NCI-H187 treated with DMSO at 0.1 percent for 48 hours (cell line): Measurements from ENCODE around the gene RPS6KA1.
"Not testable (repeated sequence)": the region's sequence is repeated elsewhere in the genome, so short reads cannot be mapped to it uniquely, and the experiment has no call there.

Experiments used
- DNase-seq: peaks from one replicate; lab custom pipeline; 2025; lab: John Stamatoyannopoulos, UW

The RPS6KA1 gene

DNA sequence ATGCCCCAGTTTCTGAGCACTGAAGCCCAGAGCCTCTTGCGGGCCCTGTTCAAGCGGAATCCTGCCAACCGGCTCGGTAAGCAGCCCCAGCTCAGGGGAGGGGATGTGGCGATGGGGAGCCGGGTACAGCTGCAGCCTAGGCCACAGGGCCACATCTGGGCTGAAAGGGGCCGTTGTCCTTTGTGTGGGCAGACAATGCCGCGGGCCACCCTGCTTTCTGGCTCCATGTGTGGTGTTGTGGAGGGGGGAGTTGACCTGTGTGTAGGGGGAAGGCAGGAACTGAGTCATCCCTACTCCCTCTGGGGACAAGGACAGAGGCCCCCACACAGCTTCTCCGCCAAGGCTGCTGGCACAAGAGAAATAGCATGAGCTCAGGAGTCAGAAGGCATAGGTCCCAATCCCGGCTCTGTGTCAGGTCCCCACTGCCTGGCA, 26.0 kb downstream of the RPS6KA1 start:
- DNase-seq, result no peak

DNA sequence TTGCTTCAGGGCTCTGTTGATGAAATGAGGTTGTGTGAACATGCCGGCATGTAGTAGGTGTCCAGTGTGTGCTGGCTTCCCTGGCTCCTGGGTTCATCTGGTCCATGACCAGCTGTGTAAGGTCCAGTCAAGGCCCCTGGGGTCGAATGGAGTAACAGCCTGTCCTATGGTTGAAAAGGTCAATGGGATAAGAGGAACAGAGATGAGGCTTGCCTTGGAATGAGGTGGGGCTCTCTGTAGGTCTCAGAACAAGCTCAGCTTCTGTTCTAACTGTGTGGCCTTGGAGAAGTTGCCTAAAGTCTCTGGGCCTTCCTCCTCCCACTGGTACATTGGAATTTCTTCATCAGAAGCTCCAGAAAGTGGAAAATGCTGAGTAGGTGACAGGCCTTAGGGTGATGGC, 26.6 kb downstream of the RPS6KA1 start:
- no peak for DNase-seq

GRCh38 chr1:26557008-26557407, 27.4 kb downstream of the RPS6KA1 start:
- no peak for DNase-seq

DNA sequence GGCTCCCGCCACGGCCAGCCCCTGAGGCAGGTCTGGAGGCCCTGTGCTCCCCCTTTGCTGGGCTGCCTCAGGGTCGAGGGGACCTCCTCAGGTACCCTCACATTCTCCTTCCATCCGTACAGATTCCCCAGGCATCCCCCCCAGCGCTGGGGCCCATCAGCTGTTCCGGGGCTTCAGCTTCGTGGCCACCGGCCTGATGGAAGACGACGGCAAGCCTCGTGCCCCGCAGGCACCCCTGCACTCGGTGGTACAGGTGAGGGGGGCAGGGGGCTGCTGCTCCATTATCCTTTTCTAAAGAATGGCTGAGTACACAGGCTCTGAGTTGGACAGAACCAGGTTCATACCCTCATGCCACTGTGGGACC, 29.1 kb downstream of the RPS6KA1 start:
- DNase-seq, result no peak

DNA sequence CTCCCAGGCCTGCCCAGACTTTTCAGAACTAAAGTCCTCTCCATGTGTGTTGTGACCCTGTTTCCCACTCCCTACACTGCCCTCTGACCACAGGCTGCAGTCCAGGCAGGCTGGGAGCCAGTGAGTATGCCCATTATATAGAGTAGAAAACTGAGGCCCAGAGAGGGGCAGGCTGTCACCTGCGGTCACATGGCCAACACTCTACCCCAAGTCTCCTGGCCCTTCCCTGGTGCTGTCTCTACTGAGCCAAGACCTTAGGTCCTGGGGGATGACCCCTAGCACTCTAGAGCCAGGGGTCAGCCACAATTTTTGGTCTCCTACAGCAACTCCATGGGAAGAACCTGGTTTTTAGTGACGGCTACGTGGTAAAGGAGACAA, 30.8 kb downstream of the RPS6KA1 start:
- DNase-seq, result no peak

GRCh38 chr1:26570287-26570686, 40.7 kb downstream of the RPS6KA1 start:
- no peak for DNase-seq

DNA sequence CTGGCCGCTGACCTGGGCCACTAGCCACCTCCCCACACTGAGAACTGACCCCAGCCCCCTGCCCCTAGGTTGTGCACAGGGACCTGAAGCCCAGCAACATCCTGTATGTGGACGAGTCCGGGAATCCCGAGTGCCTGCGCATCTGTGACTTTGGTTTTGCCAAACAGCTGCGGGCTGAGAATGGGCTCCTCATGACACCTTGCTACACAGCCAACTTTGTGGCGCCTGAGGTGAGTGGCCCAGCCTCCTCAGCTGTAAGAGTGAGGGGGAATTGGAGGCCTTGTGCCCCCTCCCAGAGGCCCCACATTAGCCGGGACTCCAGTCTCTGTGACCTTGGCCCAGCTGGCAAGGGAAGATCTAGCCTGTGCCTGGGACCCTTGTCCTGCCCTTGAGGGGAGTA, 41.8 kb downstream of the RPS6KA1 start:
- no peak for DNase-seq

DNA sequence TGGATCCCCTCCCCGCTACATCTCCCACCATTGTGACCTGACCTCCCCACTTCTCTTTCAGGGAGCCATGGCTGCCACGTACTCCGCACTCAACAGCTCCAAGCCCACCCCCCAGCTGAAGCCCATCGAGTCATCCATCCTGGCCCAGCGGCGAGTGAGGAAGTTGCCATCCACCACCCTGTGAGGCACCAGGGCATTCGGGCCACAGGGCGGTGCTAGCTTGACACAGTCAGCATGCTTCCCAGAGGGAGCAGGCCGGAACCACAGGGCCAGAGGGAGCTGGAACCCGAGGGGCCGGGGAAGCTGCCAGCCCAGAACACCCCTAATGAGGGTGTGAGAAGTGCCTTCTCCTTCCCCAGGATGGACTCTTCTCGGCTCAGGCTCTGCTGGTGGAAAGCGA, 44.5 kb downstream of the RPS6KA1 start:
- DNase-seq, result no peak

DNA sequence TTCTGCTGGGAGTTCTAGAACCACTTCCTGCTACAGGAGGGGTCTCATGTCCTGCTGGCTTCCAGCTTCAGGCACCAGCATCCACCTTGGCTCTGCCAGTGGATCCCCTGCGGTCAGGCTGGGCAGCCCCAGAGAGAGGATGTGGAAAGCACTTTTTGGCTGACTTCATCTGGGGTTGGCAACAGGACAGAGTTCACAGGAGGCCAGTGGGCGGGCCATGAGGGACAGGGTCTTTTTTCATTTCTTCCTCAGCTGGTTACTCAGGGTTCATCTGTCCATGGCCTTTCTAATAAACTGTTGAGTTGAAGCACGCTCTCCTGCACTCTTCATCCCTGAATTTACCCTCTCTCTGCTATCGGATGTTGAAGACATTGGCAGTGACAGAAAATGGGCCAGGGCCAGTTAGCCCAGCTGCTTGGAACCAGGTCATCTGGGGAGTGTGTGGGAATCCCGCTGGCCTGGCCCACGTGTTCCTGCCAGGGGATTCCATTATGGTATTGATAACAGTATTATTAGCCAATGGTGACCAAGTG, 45.2 kb downstream of the RPS6KA1 start:
- DNase-seq, result no peak

DNA sequence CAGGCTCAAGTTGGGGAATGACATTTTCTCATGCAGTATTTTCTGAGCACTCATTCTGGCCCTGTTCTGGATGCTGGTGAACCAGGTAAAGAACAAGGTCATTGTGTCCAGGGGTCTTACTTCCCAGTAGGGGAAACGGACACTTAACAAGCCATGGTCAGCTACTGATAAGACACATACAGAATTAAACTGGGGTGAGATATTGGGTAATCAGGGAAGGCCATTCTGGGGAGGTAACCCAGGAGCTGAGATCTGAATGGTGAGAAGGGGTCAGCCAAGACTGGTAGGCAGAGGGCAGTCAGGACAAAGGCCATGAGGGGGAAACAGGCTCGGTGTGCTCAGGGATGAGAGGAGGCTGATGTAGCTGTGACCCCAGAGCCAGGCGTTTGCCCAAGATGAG, 45.8 kb downstream of the RPS6KA1 start:
- DNase-seq, result no peak

- no peak for DNase-seq
Observed at GRCh38 chr1:26578167-26578566, 48.6 kb downstream of the RPS6KA1 start.

DNA sequence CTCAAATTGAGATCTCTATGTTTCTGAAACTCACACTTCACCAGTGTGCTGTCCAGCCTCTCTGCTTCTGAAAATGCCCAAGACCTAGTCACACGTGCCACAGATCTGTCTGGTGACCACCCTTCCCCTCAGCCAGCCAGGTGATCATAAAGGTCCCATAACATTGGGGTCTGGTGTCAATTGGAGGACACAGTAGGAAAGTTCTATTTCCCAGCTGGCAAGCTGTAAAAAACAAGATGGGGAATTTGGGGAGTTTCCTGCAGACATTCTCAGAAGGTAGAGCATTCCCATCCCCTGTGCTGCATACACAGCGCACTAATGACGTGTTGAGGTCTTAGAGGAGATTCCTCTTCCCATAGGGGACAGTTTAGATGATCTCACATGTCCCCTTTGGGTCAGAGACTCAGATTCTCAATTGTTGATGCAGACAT, 50.1 kb downstream of the RPS6KA1 start:
- no peak for DNase-seq

GRCh38 chr1:26580116-26580515, 50.6 kb downstream of the RPS6KA1 start:
- DNase-seq, result no peak

DNA sequence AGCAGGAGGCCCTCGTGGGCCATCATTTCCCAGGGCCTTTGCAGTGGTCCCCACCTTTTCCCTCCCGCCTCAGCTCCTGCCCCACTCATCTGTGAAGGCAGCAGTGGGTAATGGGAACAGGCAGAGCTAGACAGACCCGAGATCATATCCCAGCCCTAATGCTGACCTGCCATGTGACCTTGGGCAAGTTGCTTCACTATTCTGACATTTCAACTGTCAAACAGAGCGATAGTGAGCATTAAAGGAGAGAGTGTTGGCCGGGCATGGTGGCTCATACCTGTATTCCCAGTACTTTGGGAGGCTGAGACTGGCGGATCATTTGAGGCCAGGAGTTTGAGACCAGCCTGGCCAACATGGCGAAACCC, 51.7 kb downstream of the RPS6KA1 start:
- DNase-seq, result no peak

DNA sequence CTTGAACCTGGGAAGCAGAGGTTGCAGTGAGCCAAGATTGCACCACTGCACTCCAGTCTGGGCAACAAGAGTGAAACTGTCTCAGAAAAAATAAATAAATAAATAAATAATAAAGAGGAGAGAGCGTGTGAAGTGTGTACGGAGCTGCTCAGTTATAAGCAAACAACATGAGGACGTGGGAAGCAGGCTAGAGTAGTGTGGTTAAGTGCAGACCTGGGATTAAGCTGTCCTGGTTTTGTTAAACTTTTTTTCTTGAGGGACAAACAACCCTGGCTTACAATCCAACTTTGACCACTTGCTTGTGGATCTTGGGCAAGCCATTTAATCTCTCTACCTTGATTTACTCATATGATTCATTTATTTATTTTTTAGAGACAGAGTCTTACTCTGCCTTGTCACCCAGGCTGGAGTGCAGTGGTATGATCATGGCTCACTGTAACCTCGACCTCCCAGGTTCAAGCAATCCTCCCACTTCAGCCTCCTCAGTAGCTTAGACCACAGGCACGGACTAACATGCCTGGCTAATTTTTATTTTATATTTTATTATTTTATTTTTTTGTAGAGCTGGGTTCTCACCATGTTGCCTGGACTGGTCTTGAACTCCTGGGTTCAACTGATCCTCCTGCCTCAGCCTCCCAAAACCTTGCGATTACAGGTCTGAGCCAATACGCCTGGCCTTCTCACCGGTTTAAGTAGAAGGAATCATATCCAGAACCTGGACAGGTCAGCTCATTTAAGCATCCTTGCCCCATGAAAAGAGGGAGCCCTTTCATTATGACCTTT, 52.7 kb downstream of the RPS6KA1 start:
- DNase-seq, result no peak

GRCh38 chr1:26582836-26583460, 53.4 kb downstream of the RPS6KA1 start:
- no peak for DNase-seq

DNA sequence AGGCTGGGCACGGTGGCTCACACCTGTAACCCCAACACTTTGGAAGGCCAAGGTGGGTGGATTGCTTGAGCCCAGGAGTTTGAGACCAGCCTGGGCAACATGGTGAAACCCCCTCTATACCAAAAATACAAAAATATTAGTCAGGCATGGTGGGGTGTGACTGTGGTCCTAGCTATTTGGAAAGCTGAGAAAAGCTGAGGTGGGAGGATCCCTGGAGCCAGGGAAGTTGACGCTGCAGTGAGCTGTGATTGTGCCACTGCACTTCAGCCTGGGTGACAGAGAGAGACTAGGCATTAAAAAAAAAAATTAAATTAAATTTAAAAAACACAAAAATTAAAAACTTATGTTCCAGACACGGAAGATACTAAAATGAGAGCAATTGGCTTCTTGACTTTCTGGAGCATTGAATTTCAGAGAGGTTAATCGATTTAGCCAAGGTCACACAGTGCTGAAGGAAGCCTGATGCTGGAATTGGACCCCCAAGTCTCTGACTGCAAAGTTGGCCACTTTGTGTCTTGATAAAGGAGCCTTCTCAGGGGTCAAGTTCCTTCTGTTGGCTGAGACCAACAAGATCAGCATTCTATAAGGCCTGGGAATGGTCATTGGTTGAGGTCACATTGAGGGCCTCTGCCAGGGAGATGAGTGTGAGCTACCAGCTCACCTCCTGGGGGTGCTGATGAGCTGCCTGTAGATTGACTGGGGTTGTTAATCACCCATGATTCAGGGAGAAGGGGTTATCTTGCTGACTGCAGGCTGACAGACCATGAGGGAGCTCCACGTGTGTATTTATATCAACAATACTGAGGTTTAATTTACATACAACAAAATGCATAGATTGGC, 54.3 kb downstream of the RPS6KA1 start:
- DNase-seq, result no peak

GRCh38 chr1:26584588-26584987, 55.0 kb downstream of the RPS6KA1 start:
- not testable (repeated sequence) for DNase-seq

GRCh38 chr1:26585471-26585870, 55.9 kb downstream of the RPS6KA1 start:
- no peak for DNase-seq

DNA sequence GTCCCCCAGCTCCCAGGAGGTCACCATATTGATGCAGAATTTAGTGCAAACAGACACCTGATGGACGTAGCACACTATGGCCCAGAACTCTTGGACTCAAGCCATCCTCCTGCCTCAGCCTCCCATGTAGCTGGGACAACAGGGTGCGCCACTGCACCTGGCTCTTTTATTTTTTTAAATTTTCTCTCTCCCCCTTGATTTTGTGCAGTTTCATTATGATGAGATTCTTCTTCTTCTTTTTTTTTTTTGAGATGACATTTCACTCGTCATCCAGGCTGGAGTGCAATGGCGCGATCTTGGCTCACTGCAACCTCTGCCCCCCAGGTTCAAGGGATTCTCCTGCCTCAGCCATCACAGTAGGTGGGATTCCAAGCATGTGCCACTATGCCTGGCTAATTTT, 63.8 kb downstream of the RPS6KA1 start:
- DNase-seq, result no peak

GRCh38 chr1:26594593-26594992, 65.0 kb downstream of the RPS6KA1 start:
- not testable (repeated sequence) for DNase-seq

GRCh38 chr1:26597629-26598039, 68.1 kb downstream of the RPS6KA1 start:
- no peak for DNase-seq

DNA sequence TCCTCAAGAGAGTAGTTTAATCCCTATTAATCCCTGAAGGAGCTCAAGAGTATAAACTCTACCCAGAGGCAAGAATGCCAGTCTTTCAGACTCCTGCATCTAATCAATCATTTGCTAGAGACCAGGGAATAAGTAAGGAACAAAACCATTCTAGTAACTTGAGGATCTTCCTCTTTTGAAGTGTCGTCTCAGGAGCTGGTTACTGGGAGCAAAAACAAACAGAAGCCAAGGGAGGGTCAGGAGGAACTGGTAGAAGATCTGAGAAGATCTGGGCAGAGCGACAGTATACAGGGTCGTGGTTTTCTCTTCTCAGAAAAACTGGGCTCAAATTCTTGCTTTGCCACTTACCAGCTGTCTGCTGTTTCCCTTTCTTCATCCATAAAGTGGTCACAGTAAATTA, 69.3 kb downstream of the RPS6KA1 start:
- no peak for DNase-seq
